GM10266 (cell line): Measurements from ENCODE around the gene FTCD.

Experiments used
- DNase-seq: peaks from one replicate; pipeline ENCODE4 v3.0.0; 2012; ENCODE audit errors: extremely low spot score
- CTCF ChIP-seq: IDR thresholded peaks from 2 replicates; pipeline ENCODE4 v1.5.1; 2012; ENCODE audit warnings: mild to moderate bottlenecking, low read depth; ENCODE audit not compliant: control insufficient read depth, insufficient read depth; ENCODE audit errors: missing control alignments

FTCD gene

GRCh38 chr21:46120301-46121285 is 34.8 kb downstream of the FTCD start:
- no peak for DNase-seq
- no peak for TF ChIP-seq CTCF

- TF ChIP-seq CTCF: no peak
- DNase-seq: no peak
Measured at GRCh38 chr21:46119637-46120271, 35.6 kb downstream of the FTCD start.

GRCh38 chr21:46119144-46119636 is 36.2 kb downstream of the FTCD start:
- TF ChIP-seq CTCF: no peak
- no peak for DNase-seq

GRCh38 chr21:46118316-46119143 is 36.8 kb downstream of the FTCD start:
- no peak for TF ChIP-seq CTCF
- DNase-seq: no peak

- no peak for TF ChIP-seq CTCF
- no peak for DNase-seq
Measured at GRCh38 chr21:46117586-46118315, 37.6 kb downstream of the FTCD start.

GRCh38 chr21:46116776-46117585 is 38.4 kb downstream of the FTCD start:
- no peak for TF ChIP-seq CTCF
- DNase-seq: no peak
